ENCODE measurements around the gene LRRC51.

LRRC51 gene

GRCh38 chr11:72072348-72072747, 8.3 kb upstream of the LRRC51 start:
- no peak for DNase-seq

- DNase-seq, result no peak
These were observed 5.5 kb upstream of the LRRC51 start for GRCh38 chr11:72075109-72075508.

GRCh38 chr11:72075756-72076155, 4.9 kb upstream of the LRRC51 start:
- DNase-seq, result no peak

DNA sequence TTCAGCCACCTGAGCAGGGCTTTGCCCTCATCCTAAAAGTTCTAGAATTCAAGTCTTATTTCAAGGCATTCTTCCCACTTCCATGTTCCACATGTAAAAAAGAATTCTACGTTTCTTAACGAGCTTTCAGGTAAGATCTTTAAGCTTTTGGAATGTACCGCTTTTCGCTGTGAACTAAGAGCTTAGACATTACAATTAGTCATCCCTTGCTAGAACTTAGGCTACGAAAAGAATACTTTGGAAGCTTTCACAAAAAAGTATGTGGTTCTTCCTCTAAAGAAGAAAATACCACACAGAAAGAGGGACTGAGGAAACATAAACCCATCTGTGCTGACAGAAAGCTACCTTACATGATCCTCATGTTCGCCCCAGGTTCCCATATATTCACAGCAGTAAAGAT, 2.2 kb upstream of the LRRC51 start:
- no peak for DNase-seq

- peak in 1 of 2 experiments; percentile 13 for DNase-seq
These were observed 778 bp upstream of the LRRC51 start for GRCh38 chr11:72079819-72080325.

GRCh38 chr11:72081184-72081644, 564 bp downstream of the LRRC51 start:
- DNase-seq, result no peak

DNA sequence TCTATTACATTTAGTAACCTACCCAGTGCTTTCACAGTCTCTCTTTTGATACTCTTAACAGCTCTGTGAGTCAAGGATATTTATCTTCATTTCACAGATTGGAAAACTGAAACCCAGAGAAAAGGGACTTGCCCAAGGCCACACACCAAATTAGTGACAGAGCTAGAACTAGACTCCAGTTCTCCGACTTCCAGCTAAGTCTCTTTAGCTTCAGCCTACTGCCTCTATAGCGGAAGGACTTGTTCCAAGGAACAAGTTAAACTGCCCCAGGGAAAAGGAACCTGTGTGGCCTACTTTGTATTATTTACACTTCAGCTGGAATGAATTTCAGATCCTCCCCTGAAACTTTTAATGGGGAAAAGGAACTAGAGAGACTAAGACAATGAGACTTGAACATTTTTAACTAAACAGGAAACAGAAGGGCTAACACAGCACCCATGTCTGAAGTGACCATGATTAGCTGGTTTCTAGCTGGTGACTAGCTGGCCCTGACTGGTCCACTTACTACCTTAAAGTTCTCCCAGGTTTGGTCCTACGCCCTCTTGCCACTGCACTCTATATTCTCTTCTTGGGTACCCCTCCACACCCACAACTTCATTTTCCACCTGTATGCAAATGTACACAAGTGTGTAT, 1.3 kb downstream of the LRRC51 start:
- DNase-seq, result no peak

GRCh38 chr11:72083414-72083813, 2.8 kb downstream of the LRRC51 start:
- DNase-seq, result no peak

- no peak for DNase-seq
These were observed 3.4 kb downstream of the LRRC51 start for GRCh38 chr11:72084076-72084475.

DNA sequence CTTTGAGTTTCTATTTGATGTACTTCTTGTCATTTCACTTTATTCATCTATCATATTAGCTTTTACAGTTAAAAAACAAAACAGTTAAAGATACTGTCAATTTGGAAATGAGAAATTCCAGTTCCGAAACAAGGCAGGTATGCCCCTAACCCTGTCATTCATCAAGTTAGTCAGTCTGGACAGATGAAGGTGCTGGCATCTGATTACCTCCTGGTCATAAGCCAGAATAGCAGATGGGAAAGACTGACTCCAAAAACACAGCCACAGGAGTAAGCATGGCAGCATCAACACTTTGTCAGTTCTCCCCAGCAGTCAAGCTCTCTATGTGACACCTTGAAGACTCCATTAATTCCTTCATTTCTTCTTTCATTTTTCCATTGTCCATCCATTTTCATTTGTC, 4.3 kb downstream of the LRRC51 start:
- no peak for DNase-seq

GRCh38 chr11:72085621-72086351, 5.1 kb downstream of the LRRC51 start:
- no peak for DNase-seq

GRCh38 chr11:72088076-72088808, 7.6 kb downstream of the LRRC51 start:
- no peak for DNase-seq

DNA sequence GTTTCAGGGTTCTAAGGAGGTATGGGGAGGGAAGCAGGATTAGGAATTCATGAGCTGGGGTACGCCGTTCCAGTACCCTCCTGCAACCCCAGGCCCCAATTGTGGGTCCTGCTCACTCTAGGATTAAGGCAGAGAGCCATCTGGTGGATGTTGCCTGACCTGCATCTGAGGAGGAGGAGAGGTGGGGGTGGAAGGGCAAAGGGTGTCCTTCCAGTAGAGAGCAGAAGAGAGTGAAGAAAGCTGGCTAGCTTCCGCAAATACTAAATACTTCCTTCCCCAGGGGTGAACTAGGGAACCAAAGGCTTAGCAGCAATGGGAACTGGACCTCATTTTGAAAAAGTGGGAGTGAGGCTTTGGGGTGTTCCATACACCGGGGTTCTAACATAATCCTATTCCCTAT, 10.6 kb downstream of the LRRC51 start:
- peak; percentile 69 to 72 for DNase-seq

GRCh38 chr11:72098741-72099140, 18.1 kb downstream of the LRRC51 start:
- no peak for DNase-seq

DNA sequence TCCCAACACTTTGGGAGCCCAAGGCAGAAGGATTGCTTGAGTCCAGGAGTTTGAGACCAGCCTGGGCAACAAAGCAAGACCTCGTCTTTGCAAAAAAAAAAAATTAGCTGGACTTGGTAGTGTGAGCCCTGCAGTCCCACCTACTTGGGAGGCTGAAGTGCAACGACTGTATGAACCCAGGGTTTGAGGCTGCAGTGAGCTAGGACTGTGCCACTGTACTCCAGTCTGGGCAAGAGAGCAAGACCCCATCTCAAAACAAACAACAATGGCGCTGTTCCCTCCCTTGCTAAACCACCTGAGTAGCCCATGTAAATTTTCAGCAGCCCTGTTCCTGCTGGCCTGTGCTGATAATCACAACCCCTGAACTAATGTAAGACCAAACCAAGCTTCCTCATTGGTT, 19.4 kb downstream of the LRRC51 start:
- DNase-seq, result no peak

GRCh38 chr11:72100462-72100861, 19.8 kb downstream of the LRRC51 start:
- DNase-seq, result no peak

DNA sequence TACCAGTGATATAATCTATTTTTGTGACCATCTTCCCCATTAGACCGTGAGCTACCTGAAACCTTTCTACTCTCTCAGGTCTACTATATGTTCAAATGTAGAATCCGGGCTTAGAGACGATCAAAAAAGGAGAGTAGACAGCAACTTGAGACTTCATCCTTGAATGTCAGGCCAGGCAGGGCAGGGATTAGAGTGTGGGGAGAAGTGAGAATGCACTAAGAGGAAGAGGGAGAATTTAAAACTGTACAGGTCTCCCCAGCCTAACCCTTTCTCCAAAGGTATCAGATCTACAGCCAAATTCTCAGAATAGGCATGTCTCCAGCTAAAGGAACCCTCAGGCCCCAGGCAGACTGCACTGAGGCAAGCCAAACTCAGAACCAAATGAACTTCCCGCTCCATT, 21.5 kb downstream of the LRRC51 start:
- no peak for DNase-seq

- no peak for DNase-seq
These were observed 21.9 kb downstream of the LRRC51 start for GRCh38 chr11:72102631-72102945.

DNA sequence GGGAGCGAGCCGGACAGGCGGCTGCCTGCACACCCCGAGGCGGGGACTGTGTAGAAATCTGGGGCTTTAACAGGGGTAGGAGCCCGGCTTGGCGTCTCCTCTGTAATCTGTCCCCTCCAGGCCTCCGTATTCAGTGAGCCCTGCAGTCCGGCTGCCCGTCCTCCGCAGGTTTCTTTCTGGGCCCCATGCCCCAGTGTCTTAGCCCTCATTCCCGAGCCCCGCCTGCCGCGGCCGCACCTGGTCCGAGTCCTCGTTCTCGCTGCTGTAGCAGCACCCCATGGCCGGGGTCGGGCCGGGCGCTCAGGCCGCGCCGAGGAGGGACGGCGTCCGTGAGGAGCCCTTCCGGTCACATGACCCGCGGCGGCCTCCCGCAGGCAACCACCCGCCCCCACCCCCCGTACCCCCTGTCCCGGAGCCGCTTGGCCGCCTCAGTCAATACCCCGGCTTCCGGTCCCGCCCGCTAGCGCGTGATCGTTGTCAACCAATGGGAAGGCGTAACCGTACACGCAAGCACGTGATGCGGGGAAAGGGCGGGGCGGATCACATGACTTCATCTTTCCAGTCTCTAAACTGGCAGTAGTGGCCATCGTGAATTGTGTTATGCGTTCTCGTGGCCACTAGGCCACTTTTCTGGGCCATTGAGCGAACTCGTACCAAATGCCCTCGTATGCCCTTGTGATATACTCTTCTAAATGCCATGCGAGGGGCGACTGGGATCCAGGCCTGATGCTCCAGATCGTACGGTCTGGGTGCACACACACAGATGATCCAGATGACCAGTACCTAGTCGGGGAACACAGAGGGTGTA, 22.5 kb downstream of the LRRC51 start, which contains the start of gene LAMTOR1:
Gene LAMTOR1 (minus strand): TSS at position 352 of the 808 bp plus-strand sequence. CDS start 73 bp downstream, at position 279.
- DNase-seq, result peak; percentile 99

DNA sequence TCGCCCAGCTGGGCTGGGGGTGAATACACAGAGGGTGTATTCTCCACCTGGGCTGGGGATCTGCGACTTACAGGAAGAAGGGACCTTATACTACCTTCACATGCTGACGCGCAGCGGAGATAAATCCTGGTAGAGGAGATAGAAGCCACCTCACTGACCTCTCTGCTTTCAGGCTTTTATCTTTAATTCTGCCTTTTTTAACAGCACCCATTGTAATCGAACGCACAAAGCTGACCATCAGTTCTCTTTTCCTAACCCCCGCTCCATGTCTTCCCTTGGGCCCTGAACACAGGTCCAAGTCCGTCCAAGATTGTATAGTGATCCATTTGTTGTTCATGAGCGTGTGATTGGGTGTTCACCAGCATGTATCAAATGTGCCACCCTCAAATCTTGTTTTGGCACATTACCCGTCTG, 23.1 kb downstream of the LRRC51 start:
- no peak for DNase-seq

DNA sequence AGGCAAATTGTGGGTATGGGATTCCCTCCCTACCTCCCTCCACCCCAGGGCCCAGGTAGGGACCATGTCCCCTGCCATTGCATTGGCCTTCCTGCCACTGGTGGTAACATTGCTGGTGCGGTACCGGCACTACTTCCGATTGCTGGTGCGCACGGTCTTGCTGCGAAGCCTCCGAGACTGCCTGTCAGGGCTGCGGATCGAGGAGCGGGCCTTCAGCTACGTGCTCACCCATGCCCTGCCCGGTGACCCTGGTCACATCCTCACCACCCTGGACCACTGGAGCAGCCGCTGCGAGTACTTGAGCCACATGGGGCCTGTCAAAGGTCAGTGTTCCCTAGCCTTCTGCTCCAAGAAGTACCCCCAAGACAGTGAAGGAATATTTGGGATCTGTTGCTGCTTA, 25.2 kb downstream of the LRRC51 start, which contains the start of gene TOMT:
Gene TOMT (plus strand): TSS at position 37 of the 400 bp plus-strand sequence. CDS start 28 bp downstream, at position 65.
- no peak for DNase-seq

GRCh38 chr11:72111300-72112142, 30.9 kb downstream of the LRRC51 start:
- DNase-seq, result no peak
